SU-DHL-6 (cell line): Measurements from ENCODE around the gene WDR7.

Source experiments
- H2AFZ ChIP-seq: fragments of 200-600 bp; sonication (generic); 2 replicates; pipeline ENCODE4 v1.6.1; 2014; ENCODE audit warnings: low read depth, mild to moderate bottlenecking, moderate library complexity, mixed read lengths, antibody characterized with exemption, low read length; ENCODE audit not compliant: severe bottlenecking
- H3F3A ChIP-seq: fragments of 200-600 bp; shearing (Covaris generic); 2 replicates; pipeline ENCODE4 v1.6.0; 2016; ENCODE audit warnings: antibody characterized with exemption, mild to moderate bottlenecking; ENCODE audit not compliant: insufficient read depth
- H3K27ac ChIP-seq: fragments of 200-600 bp; sonication (generic); 2 replicates; pipeline ENCODE4 v1.5.1; 2016; ENCODE audit warnings: low read depth, mild to moderate bottlenecking, low read length, moderate library complexity, mixed read lengths
- H3K27me3 ChIP-seq: fragments of 200-600 bp; sonication (generic), shearing (Covaris generic); 2 replicates; pipeline ENCODE4 v1.6.0; 2014; ENCODE audit warnings: mild to moderate bottlenecking, low read length
- H3K36me3 ChIP-seq: fragments of 200-600 bp; sonication (generic); 2 replicates; pipeline ENCODE4 v1.6.1; 2014; ENCODE audit warnings: mild to moderate bottlenecking, low read length, mixed read lengths
- H3K4me2 ChIP-seq: fragments of 300-600, 200-600 bp; shearing (Covaris generic), sonication (generic); 2 replicates; pipeline ENCODE4 v1.6.0; 2014; ENCODE audit warnings: low read length, low read depth, mild to moderate bottlenecking; ENCODE audit not compliant: poor library complexity, severe bottlenecking
- H3K4me3 ChIP-seq: fragments of 200-600 bp; sonication (generic); 2 replicates; pipeline ENCODE4 v1.5.1; 2014; ENCODE audit warnings: antibody characterized with exemption, low read length, mild to moderate bottlenecking, mixed read lengths; ENCODE audit not compliant: insufficient read depth, poor library complexity, severe bottlenecking
- H3K79me2 ChIP-seq: fragments of 200-600 bp; sonication (generic); 2 replicates; pipeline ENCODE4 v1.6.1; 2014; ENCODE audit warnings: mild to moderate bottlenecking, low read length, moderate library complexity; ENCODE audit not compliant: insufficient read depth
- H3K9ac ChIP-seq: fragments of 200-600 bp; sonication (generic); 2 replicates; pipeline ENCODE4 v1.7.0; 2014; ENCODE audit warnings: mild to moderate bottlenecking, low read length
- H3K9me2 ChIP-seq: fragments of 200-600 bp; sonication (generic); replicated peaks from 2 replicates; pipeline ENCODE4 v1.6.1; 2014; ENCODE audit warnings: low read length; ENCODE audit not compliant: insufficient read depth
- H3K9me3 ChIP-seq: fragments of 200-600 bp; sonication (generic); 2 replicates; pipeline ENCODE4 v1.6.1; 2014; ENCODE audit warnings: low read length, mixed read lengths; ENCODE audit not compliant: insufficient read depth
- H4K20me1 ChIP-seq: fragments of 200-600 bp; sonication (generic); 2 replicates; pipeline ENCODE4 v1.6.1; 2014; ENCODE audit warnings: low read depth, mild to moderate bottlenecking, antibody characterized with exemption, low read length, moderate library complexity, mixed read lengths
- CTCF ChIP-seq: fragments of 200-600 bp; sonication (generic); IDR thresholded peaks from one replicate; pipeline ENCODE4 v1.5.1; 2017; ENCODE audit warnings: antibody characterized with exemption, mild to moderate bottlenecking, low read length, moderate library complexity; ENCODE audit not compliant: insufficient read depth, poor library complexity, severe bottlenecking
- EZH2phosphoT487 ChIP-seq: fragments of 200-600 bp; sonication (generic), shearing (Covaris generic); conservative IDR thresholded peaks from 2 replicates; pipeline ENCODE4 v1.6.1; 2018; ENCODE audit warnings: mild to moderate bottlenecking, antibody characterized with exemption, low read length, moderate library complexity, mixed read lengths

Gene WDR7

GRCh38 chr18:56661360-56662062 lies 10.4 kb downstream of the WDR7 start:
- Histone ChIP-seq H3K79me2 (peaks cover 47% of the 10 kb centered on the region), H3K4me2 (no peak overlapping the region), H3K9me2 (no peaks in the 10 kb centered on the region), H3K9ac (no peak overlapping the region), H3K27me3 (no peaks in the 10 kb centered on the region), H3K9me3 (no peaks in the 10 kb centered on the region), H3F3A (no peaks in the 10 kb centered on the region), H3K27ac (no peak overlapping the region), H4K20me1 (peaks cover 15% of the 10 kb centered on the region; the same call in 1 of the 2 replicates), H2AFZ (no peak overlapping the region), H3K36me3 (0 out of 2 replicates have a peak, but pooled peaks cover 2% of the 10 kb centered on the region), H3K4me3 (no peak overlapping the region)
- TF ChIP-seq CTCF: no peak
- no peak for TF ChIP-seq EZH2phosphoT487

- TF ChIP-seq EZH2phosphoT487: no peak
- no peak for TF ChIP-seq CTCF
- Histone ChIP-seq H2AFZ (no peak overlapping the region), H3K9me3 (no peaks in the 10 kb centered on the region), H3K9me2 (no peaks in the 10 kb centered on the region), H3K27me3 (no peaks in the 10 kb centered on the region), H3K4me3 (no peak overlapping the region), H3K4me2 (no peak overlapping the region), H3K79me2 (peaks cover 43% of the 10 kb centered on the region), H3K27ac (no peak overlapping the region), H3K36me3 (0 out of 2 replicates have a peak, but pooled peaks cover 2% of the 10 kb centered on the region), H4K20me1 (peaks cover 15% of the 10 kb centered on the region; the same call in 1 of the 2 replicates), H3K9ac (no peak overlapping the region), H3F3A (no peaks in the 10 kb centered on the region)
These were observed 10.9 kb downstream of the WDR7 start for GRCh38 chr18:56662063-56662408.

GRCh38 chr18:56662502-56662901 lies 11.3 kb downstream of the WDR7 start:
- no peaks in the 10 kb centered on the region for H3K9me2 ChIP-seq
- TF ChIP-seq CTCF (no peak), EZH2phosphoT487 (no peak)
- no peak overlapping the region for H2AFZ ChIP-seq
- no peaks in the 10 kb centered on the region for H3K9me3 ChIP-seq
- H3K9ac ChIP-seq: no peak overlapping the region
- 0 out of 2 replicates have a peak, but pooled peaks cover 2% of the 10 kb centered on the region for H3K36me3 ChIP-seq
- H4K20me1 ChIP-seq: peaks cover 20% of the 10 kb centered on the region; the same call in 1 of the 2 replicates
- H3K4me2 ChIP-seq: no peak overlapping the region
- peaks cover 38% of the 10 kb centered on the region for H3K79me2 ChIP-seq
- H3K4me3 ChIP-seq: no peak overlapping the region
- H3K27ac ChIP-seq: no peak overlapping the region
- H3F3A ChIP-seq: no peaks in the 10 kb centered on the region
- H3K27me3 ChIP-seq: no peaks in the 10 kb centered on the region
